IMR-90 (cell line): ENCODE results near the gene PLA2G2C. TPM values are rescaled to one million over a fixed set of nuclear protein-coding genes. Genes with fewer than 3 reads are reported as not detected.

Experiments used
- ATAC-seq: fragments of 200-7000 bp; cut with Tn5 transposase; 2 replicates; pipeline ENCODE4 v1.9.1; 2020; ENCODE audit warnings: low read depth, mild to moderate bottlenecking, moderate library complexity
- BruUV-seq: library from RNA; stranded (reverse); fragments of 400-500 nt; replicated peaks from 2 replicates; lab custom pipeline; 2021; lab: Mats Ljungman, UMichigan
- CTCF ChIA-PET: fragments of 300-600 bp; formaldehyde crosslinking; extraction: SDS; loops from one replicate; lab custom pipeline; 2021; ENCODE audit warnings: antibody characterized with exemption; lab: Yijun Ruan, JAX
- POLR2A ChIA-PET: fragments of 300-600 bp; sonication (Branson Sonifier 250); formaldehyde crosslinking; loops from one replicate; lab custom pipeline; 2022; ENCODE audit warnings: antibody characterized with exemption; ENCODE audit not compliant: unreplicated experiment; lab: Charles Lee
- DNase-seq: peaks from one replicate; pipeline ENCODE4 v3.0.0; 2013
- H2AFZ ChIP-seq: replicated peaks from 2 replicates; pipeline ENCODE3; 2013; ENCODE audit warnings: low read length, mild to moderate bottlenecking; ENCODE audit not compliant: poor library complexity
- H2AK5ac ChIP-seq: 2 replicates; pipeline ENCODE4 v1.6.1; 2013; ENCODE audit warnings: low read depth, low read length, inconsistent platforms
- H2AK9ac ChIP-seq: replicated peaks from 2 replicates; pipeline ENCODE3; 2013; ENCODE audit warnings: mild to moderate bottlenecking, low read depth, low read length, moderate library complexity; ENCODE audit not compliant: poor library complexity
- H2BK120ac ChIP-seq: 2 replicates; pipeline ENCODE4 v1.6.1; 2013; ENCODE audit warnings: low read depth, low read length, inconsistent platforms
- H2BK15ac ChIP-seq: 3 replicates; pipeline ENCODE4 v1.6.1; 2013; ENCODE audit warnings: low read depth, low read length, inconsistent platforms
- H2BK20ac ChIP-seq: 2 replicates; pipeline ENCODE4 v1.6.1; 2013; ENCODE audit warnings: low read depth, mild to moderate bottlenecking, inconsistent platforms, low read length, moderate library complexity
- H2BK5ac ChIP-seq: 2 replicates; pipeline ENCODE4 v1.6.1; 2013; ENCODE audit warnings: mild to moderate bottlenecking, low read depth, low read length, inconsistent platforms; ENCODE audit not compliant: poor library complexity, severe bottlenecking
- H3K14ac ChIP-seq: replicated peaks from 2 replicates; pipeline ENCODE4 v1.6.1; 2013; ENCODE audit warnings: low read depth, low read length, inconsistent platforms
- H3K18ac ChIP-seq: 2 replicates; pipeline ENCODE4 v1.6.1; 2013; ENCODE audit warnings: low read depth, low read length, control low read depth
- H3K23ac ChIP-seq: 2 replicates; pipeline ENCODE4 v1.6.1; 2013; ENCODE audit warnings: low read depth, low read length, inconsistent platforms
- H3K27ac ChIP-seq: 2 replicates; pipeline ENCODE4 v1.5.1; 2013; ENCODE audit warnings: mild to moderate bottlenecking, control low read depth, low read length; ENCODE audit not compliant: insufficient read depth
- H3K27me3 ChIP-seq: 2 replicates; pipeline ENCODE4 v1.6.1; 2013; ENCODE audit warnings: low read length; ENCODE audit not compliant: control insufficient read depth, insufficient read depth
- H3K36me3 ChIP-seq: 2 replicates; pipeline ENCODE4 v1.6.1; 2013; ENCODE audit warnings: low read length, mixed read lengths; ENCODE audit not compliant: control insufficient read depth, insufficient read depth
- H3K4ac ChIP-seq: 2 replicates; pipeline ENCODE4 v1.6.1; 2013; ENCODE audit warnings: low read depth, low read length, inconsistent platforms
- H3K4me1 ChIP-seq: 2 replicates; pipeline ENCODE4 v1.6.1; 2013; ENCODE audit warnings: low read length, mixed read lengths; ENCODE audit not compliant: control insufficient read depth, insufficient read depth
- H3K4me2 ChIP-seq: 2 replicates; pipeline ENCODE4 v1.6.1; 2013; ENCODE audit warnings: low read depth, mild to moderate bottlenecking, control low read depth, low read length, moderate library complexity
- H3K4me3 ChIP-seq: 2 replicates; pipeline ENCODE4 v1.5.1; 2013; ENCODE audit warnings: low read depth, mild to moderate bottlenecking, control low read depth, low read length, moderate library complexity; ENCODE audit not compliant: insufficient read depth
- H3K56ac ChIP-seq: 2 replicates; pipeline ENCODE4 v1.6.1; 2013; ENCODE audit warnings: low read length, inconsistent platforms; ENCODE audit not compliant: insufficient read depth; ENCODE audit errors: extremely low read depth
- H3K79me1 ChIP-seq, 2 experiments: 2 replicates each; pipeline ENCODE4 v1.6.1; 2013; ENCODE audit warnings: low read length in 2 of 2, inconsistent platforms in 1 of 2, low read depth in 1 of 2
- H3K9ac ChIP-seq: 2 replicates; pipeline ENCODE4 v1.6.1; 2013; ENCODE audit warnings: low read depth, low read length, control low read depth
- H3K9me1 ChIP-seq: 2 replicates; pipeline ENCODE4 v1.6.1; 2013; ENCODE audit warnings: low read length, inconsistent platforms; ENCODE audit not compliant: insufficient read depth
- H3K9me3 ChIP-seq: 2 replicates; pipeline ENCODE4 v1.6.1; 2013; ENCODE audit warnings: low read length; ENCODE audit not compliant: control insufficient read depth, insufficient read depth
- H4K20me1 ChIP-seq: 2 replicates; pipeline ENCODE4 v1.6.1; 2013; ENCODE audit warnings: low read length, inconsistent platforms; ENCODE audit not compliant: insufficient read depth
- H4K5ac ChIP-seq: 2 replicates; pipeline ENCODE4 v1.6.1; 2013; ENCODE audit warnings: mild to moderate bottlenecking, low read depth, low read length, control low read depth
- H4K8ac ChIP-seq, 2 experiments: 2 replicates each; pipeline ENCODE4 v1.6.1; 2013; ENCODE audit warnings: low read depth in 2 of 2, low read length in 2 of 2, control low read depth in 1 of 2, inconsistent platforms in 1 of 2
- H4K91ac ChIP-seq: 2 replicates; pipeline ENCODE4 v1.6.1; 2013; ENCODE audit warnings: low read depth, low read length, inconsistent platforms; ENCODE audit not compliant: insufficient read depth
- BHLHE40 ChIP-seq: fragments of 150-350 bp; IDR thresholded peaks from 2 replicates; pipeline ENCODE4 v1.6.1; 2016; ENCODE audit warnings: mild to moderate bottlenecking, low read depth, low read length
- CEBPB ChIP-seq: IDR thresholded peaks from 2 replicates; pipeline ENCODE4 v1.6.1; 2012; ENCODE audit warnings: low read depth, low read length, improper control_type of control experiment
- CHD1 ChIP-seq: IDR thresholded peaks from 2 replicates; pipeline ENCODE4 v1.6.1; 2012; ENCODE audit warnings: low read depth, low read length, improper control_type of control experiment
- FOS ChIP-seq: fragments of 150-350 bp; IDR thresholded peaks from 2 replicates; pipeline ENCODE4 v1.6.1; 2016; ENCODE audit warnings: low read depth, low read length
- MAFK ChIP-seq: IDR thresholded peaks from 2 replicates; pipeline ENCODE4 v1.6.1; 2012; ENCODE audit warnings: low read depth, low read length, improper control_type of control experiment
- MAZ ChIP-seq: IDR thresholded peaks from 2 replicates; pipeline ENCODE4 v1.6.1; 2012; ENCODE audit warnings: low read depth, mild to moderate bottlenecking, low read length, improper control_type of control experiment, moderate library complexity, borderline replicate concordance
- MXI1 ChIP-seq: IDR thresholded peaks from 2 replicates; pipeline ENCODE4 v1.6.1; 2012; ENCODE audit warnings: low read depth, mild to moderate bottlenecking, low read length, moderate library complexity, borderline replicate concordance
- NFE2L2 ChIP-seq: fragments of 150-350 bp; IDR thresholded peaks from 2 replicates; pipeline ENCODE4 v1.6.1; 2016; ENCODE audit warnings: low read depth, mild to moderate bottlenecking, low read length
- POLR2A ChIP-seq: IDR thresholded peaks from 2 replicates; pipeline ENCODE4 v1.6.1; 2012; ENCODE audit warnings: mild to moderate bottlenecking, low read depth, low read length
- RAD21 ChIP-seq: IDR thresholded peaks from 2 replicates; pipeline ENCODE4 v1.6.1; 2012; ENCODE audit warnings: low read length, improper control_type of control experiment
- RCOR1 ChIP-seq: IDR thresholded peaks from 2 replicates; pipeline ENCODE4 v1.6.1; 2012; ENCODE audit warnings: mild to moderate bottlenecking, low read length, improper control_type of control experiment; ENCODE audit not compliant: insufficient replicate concordance
- RFX5 ChIP-seq: IDR thresholded peaks from 2 replicates; pipeline ENCODE4 v1.8.0; 2012; ENCODE audit warnings: low read depth, mild to moderate bottlenecking, low read length, moderate library complexity
- SMC3 ChIP-seq: fragments of 150-350 bp; IDR thresholded peaks from 2 replicates; pipeline ENCODE4 v1.6.1; 2016; ENCODE audit warnings: low read depth, mild to moderate bottlenecking, antibody characterized with exemption, low read length, moderate library complexity
- USF2 ChIP-seq: fragments of 150-350 bp; IDR thresholded peaks from 2 replicates; pipeline ENCODE4 v1.6.1; 2017; ENCODE audit warnings: mild to moderate bottlenecking, antibody characterized with exemption, low read length, low read depth
- WGBS, 2 experiments: methylation state at CpG; one replicate each; pipeline versions ENCODE4 v1.1.5 to v1.1.7; 2013; ENCODE audit warnings: missing lambda C conversion rate in 2 of 2; ENCODE audit not compliant: insufficient read length in 1 of 2; ENCODE audit errors: extremely low coverage in 2 of 2; 5-methylcytosine and 5-hydroxymethylcytosine counted together
- dilution Hi-C: fragments of 300-500 bp; cut with HindIII; formaldehyde crosslinking; loops from one replicate; pipeline ENCODE4 v1.14.3; 2018; ENCODE audit warnings: low sequenced_read_pairs; ENCODE audit not compliant: unreplicated experiment
- in situ Hi-C: fragments of 300-500 bp; cut with MboI; formaldehyde crosslinking; loops from 3 replicates; pipeline ENCODE4 v1.14.3; 2019; ENCODE audit warnings: low sequenced_read_pairs, inconsistent platforms, mixed read lengths
- intact Hi-C: fragments of 100-400 bp; cut with micrococcal nuclease; formaldehyde crosslinking; loops from 2 replicates; pipeline ENCODE4 v1.10.0; 2022
- polyA plus RNA-seq, 3 experiments: library from polyadenylated mRNA; depleted of rRNA; stranded (reverse); fragments of >200 nt; gene quantifications; 2 replicates each; pipeline ENCODE4 v1.2.3, GENCODE V29; 2012; ENCODE audit warnings: low replicate concordance in 1 of 3
- total RNA-seq: library from RNA; depleted of rRNA; stranded (reverse); fragments of >200 nt; gene quantifications from 2 replicates; pipeline ENCODE4 v1.2.3, GENCODE V29; 2012
- TF ChIP-seq, protein P1 (sequence below): conservative IDR thresholded peaks from 2 replicates; pipeline ENCODE4 v1.5.1; 2012; ENCODE audit warnings: mild to moderate bottlenecking, low read depth, low read length, improper control_type of control experiment
- TF ChIP-seq, protein P2 (sequence below): fragments of 150-350 bp; IDR thresholded peaks from 2 replicates; pipeline ENCODE4 v1.6.1; 2016; ENCODE audit warnings: low read depth, mild to moderate bottlenecking, low read length, moderate library complexity, borderline replicate concordance

Gene PLA2G2C
- total and polyA plus RNA-seq, 2 of the 4 experiments (the other 2 are of a cell fraction), result not detected

GRCh38 chr1:20125100-20125499 is 61.2 kb downstream of the PLA2G2C start:
- POLR2A ChIA-PET, result no interaction called here

More at GRCh38 chr1:20125100-20125499, 61.2 kb downstream of the PLA2G2C start:
- dilution Hi-C loops (no loop called here), intact Hi-C loops (no loop called here), in situ Hi-C loops (no loop called here)
- no peak overlapping the region for H2BK5ac ChIP-seq
- no peak overlapping the region for H3K18ac ChIP-seq
- H3K27ac ChIP-seq, result no peak overlapping the region
- CTCF ChIA-PET, result interaction anchor here (0.9 kb wide), 1 partner anchor 10 kb away, joined by 3 read pairs; no protein-coding TSS in a partner anchor
- no peaks in the 10 kb centered on the region for H3K9me1 ChIP-seq
- H3K4me3 ChIP-seq, result no peak overlapping the region
- DNase-seq (no peak), ATAC-seq (no peak)
- H3K14ac ChIP-seq, result no peak overlapping the region
- no peak for TF ChIP-seq CHD1
- no peak for TF ChIP-seq MAZ
- TF ChIP-seq RFX5, result no peak
- TF ChIP-seq MAFK, result no peak
- TF ChIP-seq POLR2A, result no peak
- no peak for TF ChIP-seq CEBPB
- no peak for TF ChIP-seq FOS
- TF ChIP-seq, protein P1, sequence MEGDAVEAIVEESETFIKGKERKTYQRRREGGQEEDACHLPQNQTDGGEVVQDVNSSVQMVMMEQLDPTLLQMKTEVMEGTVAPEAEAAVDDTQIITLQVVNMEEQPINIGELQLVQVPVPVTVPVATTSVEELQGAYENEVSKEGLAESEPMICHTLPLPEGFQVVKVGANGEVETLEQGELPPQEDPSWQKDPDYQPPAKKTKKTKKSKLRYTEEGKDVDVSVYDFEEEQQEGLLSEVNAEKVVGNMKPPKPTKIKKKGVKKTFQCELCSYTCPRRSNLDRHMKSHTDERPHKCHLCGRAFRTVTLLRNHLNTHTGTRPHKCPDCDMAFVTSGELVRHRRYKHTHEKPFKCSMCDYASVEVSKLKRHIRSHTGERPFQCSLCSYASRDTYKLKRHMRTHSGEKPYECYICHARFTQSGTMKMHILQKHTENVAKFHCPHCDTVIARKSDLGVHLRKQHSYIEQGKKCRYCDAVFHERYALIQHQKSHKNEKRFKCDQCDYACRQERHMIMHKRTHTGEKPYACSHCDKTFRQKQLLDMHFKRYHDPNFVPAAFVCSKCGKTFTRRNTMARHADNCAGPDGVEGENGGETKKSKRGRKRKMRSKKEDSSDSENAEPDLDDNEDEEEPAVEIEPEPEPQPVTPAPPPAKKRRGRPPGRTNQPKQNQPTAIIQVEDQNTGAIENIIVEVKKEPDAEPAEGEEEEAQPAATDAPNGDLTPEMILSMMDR, result no peak
- TF ChIP-seq USF2, result no peak
- no peak for TF ChIP-seq MXI1
- TF ChIP-seq RCOR1, result no peak
- TF ChIP-seq BHLHE40, result no peak
- TF ChIP-seq, protein P2, sequence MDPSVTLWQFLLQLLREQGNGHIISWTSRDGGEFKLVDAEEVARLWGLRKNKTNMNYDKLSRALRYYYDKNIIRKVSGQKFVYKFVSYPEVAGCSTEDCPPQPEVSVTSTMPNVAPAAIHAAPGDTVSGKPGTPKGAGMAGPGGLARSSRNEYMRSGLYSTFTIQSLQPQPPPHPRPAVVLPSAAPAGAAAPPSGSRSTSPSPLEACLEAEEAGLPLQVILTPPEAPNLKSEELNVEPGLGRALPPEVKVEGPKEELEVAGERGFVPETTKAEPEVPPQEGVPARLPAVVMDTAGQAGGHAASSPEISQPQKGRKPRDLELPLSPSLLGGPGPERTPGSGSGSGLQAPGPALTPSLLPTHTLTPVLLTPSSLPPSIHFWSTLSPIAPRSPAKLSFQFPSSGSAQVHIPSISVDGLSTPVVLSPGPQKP, result no peak
- no peak for TF ChIP-seq SMC3
- no peak for TF ChIP-seq RAD21
- no peak for TF ChIP-seq NFE2L2
- 64% methylated on average over 3 of the region's 10 CpGs; no CpG with 5 or more reads in 1 of the 2 experiments for WGBS, 2 experiments
- H4K5ac ChIP-seq, result no peak overlapping the region
- no peak overlapping the region for H2AK5ac ChIP-seq
- no peak overlapping the region for H3K9ac ChIP-seq
- no peak overlapping the region for H2BK15ac ChIP-seq
- no peaks in the 10 kb centered on the region for H3K4me1 ChIP-seq
- H4K91ac ChIP-seq, result no peak overlapping the region
- H3K56ac ChIP-seq, result no peak overlapping the region
- H3K4ac ChIP-seq, result no peak overlapping the region
- no peak overlapping the region for H2BK20ac ChIP-seq
- no peaks in the 10 kb centered on the region for H3K36me3 ChIP-seq
- no peak overlapping the region for H2AFZ ChIP-seq
- H2AK9ac ChIP-seq, result no peak overlapping the region
- no peak overlapping the region for H3K23ac ChIP-seq
- H4K8ac ChIP-seq, result no peak overlapping the region
- H3K79me1 ChIP-seq, result no peaks in the 10 kb centered on the region
- no peak overlapping the region for H3K4me2 ChIP-seq
- no peaks in the 10 kb centered on the region for H4K20me1 ChIP-seq
- H3K27me3 ChIP-seq, result peaks cover 15% of the 10 kb centered on the region
- no peaks in the 10 kb centered on the region for H3K9me3 ChIP-seq
- H2BK120ac ChIP-seq, result no peak overlapping the region
- no TSS peak for BruUV-seq
